Measurements from ENCODE around the gene MRPS18B.
A peak's percentile ranks its signal among the peaks of the same experiment; 100 is the strongest.

MRPS18B gene

GRCh38 chr6:30617565-30618269 is at the start of gene MRPS18B:
MRPS18B (plus strand) TSS chr6:30617840; CDS start chr6:30617866, 26 bp downstream.
- peak; percentile 95 for DNase-seq (ENCODE audit: low read depth)

- no peak for DNase-seq (ENCODE audit: low read depth)
Measured at GRCh38 chr6:30568245-30568644, 49.4 kb upstream of the MRPS18B start.

- DNase-seq (ENCODE audit: low read depth) = no peak
Measured at GRCh38 chr6:30570263-30570662, 47.4 kb upstream of the MRPS18B start.

- DNase-seq (ENCODE audit: low read depth) = no peak
Measured at GRCh38 chr6:30570740-30571074, 46.9 kb upstream of the MRPS18B start.

DNA sequence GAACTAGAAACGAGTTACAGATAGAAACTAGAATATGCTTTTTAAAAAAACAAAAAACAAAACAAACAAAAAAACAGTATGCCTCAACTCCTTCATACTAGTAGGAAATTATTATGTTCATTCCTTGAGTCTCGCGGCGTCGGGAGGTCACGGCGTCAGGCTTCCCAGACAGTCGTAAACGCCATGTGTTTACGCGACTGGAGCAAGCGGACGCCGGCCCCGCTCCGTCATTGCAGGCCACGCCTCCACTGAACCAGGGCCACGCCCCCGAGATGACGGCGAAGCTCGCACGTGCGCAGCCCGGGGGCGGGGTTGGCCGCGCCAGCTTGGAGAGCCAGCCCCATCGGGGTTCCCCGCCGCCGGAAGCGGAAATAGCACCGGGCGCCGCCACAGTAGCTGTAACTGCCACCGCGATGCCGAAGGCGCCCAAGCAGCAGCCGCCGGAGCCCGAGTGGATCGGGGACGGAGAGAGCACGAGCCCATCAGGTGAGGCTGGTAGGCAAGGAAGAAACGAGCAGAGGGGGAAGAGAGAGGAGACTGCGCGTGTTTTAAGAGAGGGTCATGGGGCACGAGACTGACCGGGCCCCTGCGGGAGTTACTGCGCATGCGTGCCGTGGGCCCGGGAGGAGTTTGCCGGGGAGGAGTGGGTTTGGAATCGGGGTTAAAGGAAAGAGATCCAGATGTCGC is 46.4 kb upstream of the MRPS18B start, which contains the start of gene ABCF1:
Gene ABCF1, plus strand, starts transcription at position 368 of the 687 bp plus-strand sequence. Its CDS starts 46 bp downstream, at position 414.
- DNase-seq (ENCODE audit: low read depth) = peak; percentile 99

DNA sequence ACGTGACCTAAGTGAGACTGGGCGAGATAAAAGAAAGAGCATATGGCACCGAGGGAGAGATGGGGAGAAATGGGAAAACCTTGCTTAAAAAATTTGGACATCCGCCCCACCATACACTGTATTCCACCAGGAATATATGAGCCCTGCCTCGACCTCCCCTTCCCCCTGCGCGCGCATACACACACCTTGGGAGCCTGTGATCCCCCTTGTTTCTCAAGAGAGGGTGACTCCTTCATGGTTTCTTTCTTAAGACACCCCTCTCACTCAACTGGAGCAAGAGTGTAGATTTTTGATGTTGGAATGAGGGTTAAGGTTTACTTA is 45.9 kb upstream of the MRPS18B start:
- DNase-seq (ENCODE audit: low read depth) = no peak

- no peak for DNase-seq (ENCODE audit: low read depth)
Measured at GRCh38 chr6:30572148-30572547, 45.5 kb upstream of the MRPS18B start.

DNA sequence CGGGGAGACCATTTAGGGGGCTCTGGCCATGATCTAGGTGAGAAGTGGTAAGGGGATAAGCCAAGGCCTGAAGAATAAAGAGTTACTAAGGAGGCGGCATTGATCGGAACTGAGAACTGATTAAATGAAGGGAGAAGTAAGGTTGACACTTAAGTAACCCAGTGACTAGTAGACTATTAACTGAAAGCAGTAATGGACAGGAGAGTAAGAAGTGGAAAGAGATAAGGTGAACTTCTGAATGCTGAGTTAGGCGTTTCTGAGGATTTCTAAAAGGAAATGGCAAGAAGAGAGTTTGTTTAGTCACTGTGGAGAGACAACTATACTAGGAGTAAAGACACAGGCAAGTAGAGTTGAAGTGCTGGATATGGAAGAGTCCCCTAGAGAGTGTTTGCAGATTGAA is 44.5 kb upstream of the MRPS18B start:
- no peak for DNase-seq (ENCODE audit: low read depth)

- DNase-seq (ENCODE audit: low read depth) = no peak
Measured at GRCh38 chr6:30578051-30578450, 39.6 kb upstream of the MRPS18B start.

GRCh38 chr6:30583921-30584320 is 33.7 kb upstream of the MRPS18B start:
- no peak for DNase-seq (ENCODE audit: low read depth)

- DNase-seq (ENCODE audit: low read depth) = no peak
Measured at GRCh38 chr6:30589754-30590358, 27.8 kb upstream of the MRPS18B start.

- DNase-seq (ENCODE audit: low read depth) = no peak
Measured at GRCh38 chr6:30590509-30590908, 27.1 kb upstream of the MRPS18B start.

GRCh38 chr6:30591008-30591407 is 26.6 kb upstream of the MRPS18B start:
- DNase-seq (ENCODE audit: low read depth) = no peak

- no peak for DNase-seq (ENCODE audit: low read depth)
Measured at GRCh38 chr6:30592287-30592686, 25.4 kb upstream of the MRPS18B start.

- DNase-seq (ENCODE audit: low read depth) = peak; percentile 45
Measured at GRCh38 chr6:30597315-30598144, 20.1 kb upstream of the MRPS18B start.

DNA sequence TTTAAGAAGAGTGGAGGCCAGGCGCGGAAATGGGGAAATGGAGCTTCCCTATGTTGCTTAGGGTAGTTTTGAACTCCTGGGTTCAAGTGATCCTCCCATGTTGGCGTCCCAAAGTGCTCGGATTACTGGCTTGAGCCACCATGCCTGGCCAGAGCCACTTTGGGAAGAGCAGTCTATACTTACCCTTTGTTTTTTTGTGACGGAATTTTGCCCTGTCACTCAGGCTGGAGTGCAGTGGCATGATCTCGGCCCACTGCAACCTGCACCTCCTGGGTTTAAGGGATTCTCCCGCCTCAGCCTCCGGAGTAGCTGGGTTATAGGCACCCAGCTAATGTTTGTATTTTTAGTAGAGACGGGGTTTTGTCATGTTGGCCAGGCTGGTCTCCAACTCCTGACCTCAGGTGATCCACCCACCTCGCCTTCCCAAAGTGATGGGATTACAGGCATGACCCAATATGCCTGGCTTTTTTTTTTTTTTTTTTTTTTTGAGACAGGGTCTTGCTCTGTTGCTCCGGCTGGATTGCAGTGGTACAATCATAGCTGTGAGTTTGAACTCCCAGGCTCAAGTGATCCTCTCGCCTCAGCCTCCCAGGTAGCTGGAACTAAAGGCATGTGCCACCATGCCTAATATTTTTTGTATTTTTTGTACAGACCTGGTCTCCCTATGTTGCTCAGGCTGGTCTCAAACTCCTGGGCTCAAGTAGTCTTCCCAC is 18.6 kb upstream of the MRPS18B start:
- no peak for DNase-seq (ENCODE audit: low read depth)

DNA sequence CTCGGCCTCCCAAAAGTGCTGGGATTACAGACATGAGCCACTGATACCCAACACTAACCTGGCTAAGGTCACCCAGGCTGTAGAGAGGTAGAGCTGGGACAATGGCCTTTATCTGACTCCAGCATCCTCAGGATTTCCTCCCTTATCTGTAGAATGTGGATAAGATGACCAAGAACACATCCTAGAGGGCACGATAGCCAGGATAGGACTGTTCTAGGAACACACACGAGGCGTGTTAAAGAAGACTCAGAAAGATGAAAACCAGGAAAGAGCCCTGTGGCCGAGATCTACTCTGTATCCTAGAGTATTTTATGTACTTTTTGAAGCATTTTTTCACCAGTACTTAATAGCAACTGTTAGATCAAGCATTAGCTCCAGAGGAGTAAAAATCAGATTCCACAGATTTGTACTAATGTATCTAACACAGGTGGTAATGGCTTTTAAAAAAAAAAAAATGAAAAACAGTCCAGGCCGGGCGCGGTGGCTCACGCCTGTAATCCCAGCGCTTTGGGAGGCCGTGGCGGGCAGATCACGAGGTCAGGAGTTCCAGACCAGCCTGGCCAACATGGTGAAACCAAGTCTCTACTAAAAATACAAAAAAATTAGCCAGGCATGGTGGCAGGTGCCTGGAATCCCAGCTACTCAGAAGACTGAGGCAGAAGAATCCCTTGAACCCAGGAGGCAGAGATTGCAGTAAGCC is 17.9 kb upstream of the MRPS18B start:
- DNase-seq (ENCODE audit: low read depth) = no peak

DNA sequence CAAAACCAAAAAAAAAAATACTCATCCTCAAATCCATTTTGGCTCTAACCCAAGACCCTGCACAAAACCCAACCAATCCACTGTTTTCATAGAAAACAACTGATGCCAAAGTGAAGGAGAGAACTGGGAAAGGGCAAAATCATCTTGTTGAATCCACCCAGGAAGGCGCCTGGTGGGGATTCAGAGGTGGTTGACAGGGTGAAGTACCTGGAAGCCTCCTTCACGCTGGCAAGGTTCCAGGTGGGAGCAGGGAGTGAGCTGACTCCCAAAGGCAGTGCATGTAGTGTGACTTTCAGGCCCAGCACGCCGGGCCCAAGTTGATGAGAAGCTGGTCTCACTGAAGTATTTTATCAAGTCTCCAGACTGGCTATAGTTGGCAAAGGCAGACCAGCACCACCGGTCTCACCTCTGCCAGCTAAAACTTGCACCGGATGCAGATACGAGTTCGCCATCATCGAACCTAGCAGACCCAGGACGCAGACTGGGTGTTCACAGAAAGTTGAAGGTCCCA is 17.1 kb upstream of the MRPS18B start:
- DNase-seq (ENCODE audit: low read depth) = no peak

- no peak for DNase-seq (ENCODE audit: low read depth)
Measured at GRCh38 chr6:30601436-30601814, 16.2 kb upstream of the MRPS18B start.

GRCh38 chr6:30601815-30602641 is 15.6 kb upstream of the MRPS18B start:
- DNase-seq (ENCODE audit: low read depth) = no peak

Data from stimulated activated CD8-positive, alpha-beta memory T cell treated with anti-CD3 and anti-CD28 coated beads, Interleukin-12 subunit alpha, Interleukin-12 subunit beta, amount 100 ng/mL, for 4 hours (primary cell).